IMR-90 (cell line): Measurements from ENCODE around the gene TEDC2. TPM values are rescaled to one million over a fixed set of nuclear protein-coding genes. Genes with fewer than 3 reads are reported as not detected.

Experiments used
- ATAC-seq: fragments of 200-7000 bp; cut with Tn5 transposase; 2 replicates; pipeline ENCODE4 v1.9.1; 2020; ENCODE audit warnings: low read depth, mild to moderate bottlenecking, moderate library complexity
- BruUV-seq: library from RNA; stranded (reverse); fragments of 400-500 nt; replicated peaks from 2 replicates; lab custom pipeline; 2021; lab: Mats Ljungman, UMichigan
- CTCF ChIA-PET: fragments of 300-600 bp; formaldehyde crosslinking; extraction: SDS; loops from one replicate; lab custom pipeline; 2021; ENCODE audit warnings: antibody characterized with exemption; lab: Yijun Ruan, JAX
- POLR2A ChIA-PET: fragments of 300-600 bp; sonication (Branson Sonifier 250); formaldehyde crosslinking; loops from one replicate; lab custom pipeline; 2022; ENCODE audit warnings: antibody characterized with exemption; ENCODE audit not compliant: unreplicated experiment; lab: Charles Lee
- DNase-seq: peaks from one replicate; pipeline ENCODE4 v3.0.0; 2013
- H2AFZ ChIP-seq: replicated peaks from 2 replicates; pipeline ENCODE3; 2013; ENCODE audit warnings: low read length, mild to moderate bottlenecking; ENCODE audit not compliant: poor library complexity
- H2AK5ac ChIP-seq: 2 replicates; pipeline ENCODE4 v1.6.1; 2013; ENCODE audit warnings: low read depth, low read length, inconsistent platforms
- H2AK9ac ChIP-seq: replicated peaks from 2 replicates; pipeline ENCODE3; 2013; ENCODE audit warnings: mild to moderate bottlenecking, low read depth, low read length, moderate library complexity; ENCODE audit not compliant: poor library complexity
- H2BK120ac ChIP-seq: 2 replicates; pipeline ENCODE4 v1.6.1; 2013; ENCODE audit warnings: low read depth, low read length, inconsistent platforms
- H2BK15ac ChIP-seq: 3 replicates; pipeline ENCODE4 v1.6.1; 2013; ENCODE audit warnings: low read depth, low read length, inconsistent platforms
- H2BK20ac ChIP-seq: 2 replicates; pipeline ENCODE4 v1.6.1; 2013; ENCODE audit warnings: low read depth, mild to moderate bottlenecking, inconsistent platforms, low read length, moderate library complexity
- H2BK5ac ChIP-seq: 2 replicates; pipeline ENCODE4 v1.6.1; 2013; ENCODE audit warnings: mild to moderate bottlenecking, low read depth, low read length, inconsistent platforms; ENCODE audit not compliant: poor library complexity, severe bottlenecking
- H3K14ac ChIP-seq: replicated peaks from 2 replicates; pipeline ENCODE4 v1.6.1; 2013; ENCODE audit warnings: low read depth, low read length, inconsistent platforms
- H3K18ac ChIP-seq: 2 replicates; pipeline ENCODE4 v1.6.1; 2013; ENCODE audit warnings: low read depth, low read length, control low read depth
- H3K23ac ChIP-seq: 2 replicates; pipeline ENCODE4 v1.6.1; 2013; ENCODE audit warnings: low read depth, low read length, inconsistent platforms
- H3K27ac ChIP-seq: 2 replicates; pipeline ENCODE4 v1.5.1; 2013; ENCODE audit warnings: mild to moderate bottlenecking, control low read depth, low read length; ENCODE audit not compliant: insufficient read depth
- H3K27me3 ChIP-seq: 2 replicates; pipeline ENCODE4 v1.6.1; 2013; ENCODE audit warnings: low read length; ENCODE audit not compliant: control insufficient read depth, insufficient read depth
- H3K36me3 ChIP-seq: 2 replicates; pipeline ENCODE4 v1.6.1; 2013; ENCODE audit warnings: low read length, mixed read lengths; ENCODE audit not compliant: control insufficient read depth, insufficient read depth
- H3K4ac ChIP-seq: 2 replicates; pipeline ENCODE4 v1.6.1; 2013; ENCODE audit warnings: low read depth, low read length, inconsistent platforms
- H3K4me1 ChIP-seq: 2 replicates; pipeline ENCODE4 v1.6.1; 2013; ENCODE audit warnings: low read length, mixed read lengths; ENCODE audit not compliant: control insufficient read depth, insufficient read depth
- H3K4me2 ChIP-seq: 2 replicates; pipeline ENCODE4 v1.6.1; 2013; ENCODE audit warnings: low read depth, mild to moderate bottlenecking, control low read depth, low read length, moderate library complexity
- H3K4me3 ChIP-seq: 2 replicates; pipeline ENCODE4 v1.5.1; 2013; ENCODE audit warnings: low read depth, mild to moderate bottlenecking, control low read depth, low read length, moderate library complexity; ENCODE audit not compliant: insufficient read depth
- H3K56ac ChIP-seq: 2 replicates; pipeline ENCODE4 v1.6.1; 2013; ENCODE audit warnings: low read length, inconsistent platforms; ENCODE audit not compliant: insufficient read depth; ENCODE audit errors: extremely low read depth
- H3K79me1 ChIP-seq, 2 experiments: 2 replicates each; pipeline ENCODE4 v1.6.1; 2013; ENCODE audit warnings: low read length in 2 of 2, inconsistent platforms in 1 of 2, low read depth in 1 of 2
- H3K9ac ChIP-seq: 2 replicates; pipeline ENCODE4 v1.6.1; 2013; ENCODE audit warnings: low read depth, low read length, control low read depth
- H3K9me1 ChIP-seq: 2 replicates; pipeline ENCODE4 v1.6.1; 2013; ENCODE audit warnings: low read length, inconsistent platforms; ENCODE audit not compliant: insufficient read depth
- H3K9me3 ChIP-seq: 2 replicates; pipeline ENCODE4 v1.6.1; 2013; ENCODE audit warnings: low read length; ENCODE audit not compliant: control insufficient read depth, insufficient read depth
- H4K20me1 ChIP-seq: 2 replicates; pipeline ENCODE4 v1.6.1; 2013; ENCODE audit warnings: low read length, inconsistent platforms; ENCODE audit not compliant: insufficient read depth
- H4K5ac ChIP-seq: 2 replicates; pipeline ENCODE4 v1.6.1; 2013; ENCODE audit warnings: mild to moderate bottlenecking, low read depth, low read length, control low read depth
- H4K8ac ChIP-seq, 2 experiments: 2 replicates each; pipeline ENCODE4 v1.6.1; 2013; ENCODE audit warnings: low read depth in 2 of 2, low read length in 2 of 2, control low read depth in 1 of 2, inconsistent platforms in 1 of 2
- H4K91ac ChIP-seq: 2 replicates; pipeline ENCODE4 v1.6.1; 2013; ENCODE audit warnings: low read depth, low read length, inconsistent platforms; ENCODE audit not compliant: insufficient read depth
- BHLHE40 ChIP-seq: fragments of 150-350 bp; IDR thresholded peaks from 2 replicates; pipeline ENCODE4 v1.6.1; 2016; ENCODE audit warnings: mild to moderate bottlenecking, low read depth, low read length
- CEBPB ChIP-seq: IDR thresholded peaks from 2 replicates; pipeline ENCODE4 v1.6.1; 2012; ENCODE audit warnings: low read depth, low read length, improper control_type of control experiment
- CHD1 ChIP-seq: IDR thresholded peaks from 2 replicates; pipeline ENCODE4 v1.6.1; 2012; ENCODE audit warnings: low read depth, low read length, improper control_type of control experiment
- FOS ChIP-seq: fragments of 150-350 bp; IDR thresholded peaks from 2 replicates; pipeline ENCODE4 v1.6.1; 2016; ENCODE audit warnings: low read depth, low read length
- MAFK ChIP-seq: IDR thresholded peaks from 2 replicates; pipeline ENCODE4 v1.6.1; 2012; ENCODE audit warnings: low read depth, low read length, improper control_type of control experiment
- MAZ ChIP-seq: IDR thresholded peaks from 2 replicates; pipeline ENCODE4 v1.6.1; 2012; ENCODE audit warnings: low read depth, mild to moderate bottlenecking, low read length, improper control_type of control experiment, moderate library complexity, borderline replicate concordance
- MXI1 ChIP-seq: IDR thresholded peaks from 2 replicates; pipeline ENCODE4 v1.6.1; 2012; ENCODE audit warnings: low read depth, mild to moderate bottlenecking, low read length, moderate library complexity, borderline replicate concordance
- NFE2L2 ChIP-seq: fragments of 150-350 bp; IDR thresholded peaks from 2 replicates; pipeline ENCODE4 v1.6.1; 2016; ENCODE audit warnings: low read depth, mild to moderate bottlenecking, low read length
- POLR2A ChIP-seq: IDR thresholded peaks from 2 replicates; pipeline ENCODE4 v1.6.1; 2012; ENCODE audit warnings: mild to moderate bottlenecking, low read depth, low read length
- RAD21 ChIP-seq: IDR thresholded peaks from 2 replicates; pipeline ENCODE4 v1.6.1; 2012; ENCODE audit warnings: low read length, improper control_type of control experiment
- RCOR1 ChIP-seq: IDR thresholded peaks from 2 replicates; pipeline ENCODE4 v1.6.1; 2012; ENCODE audit warnings: mild to moderate bottlenecking, low read length, improper control_type of control experiment; ENCODE audit not compliant: insufficient replicate concordance
- RFX5 ChIP-seq: IDR thresholded peaks from 2 replicates; pipeline ENCODE4 v1.8.0; 2012; ENCODE audit warnings: low read depth, mild to moderate bottlenecking, low read length, moderate library complexity
- SMC3 ChIP-seq: fragments of 150-350 bp; IDR thresholded peaks from 2 replicates; pipeline ENCODE4 v1.6.1; 2016; ENCODE audit warnings: low read depth, mild to moderate bottlenecking, antibody characterized with exemption, low read length, moderate library complexity
- WGBS, 2 experiments: methylation state at CpG; one replicate each; pipeline versions ENCODE4 v1.1.5 to v1.1.7; 2013; ENCODE audit warnings: missing lambda C conversion rate in 2 of 2; ENCODE audit not compliant: insufficient read length in 1 of 2; ENCODE audit errors: extremely low coverage in 2 of 2; 5-methylcytosine and 5-hydroxymethylcytosine counted together
- dilution Hi-C: fragments of 300-500 bp; cut with HindIII; formaldehyde crosslinking; loops from one replicate; pipeline ENCODE4 v1.14.3; 2018; ENCODE audit warnings: low sequenced_read_pairs; ENCODE audit not compliant: unreplicated experiment
- in situ Hi-C: fragments of 300-500 bp; cut with MboI; formaldehyde crosslinking; loops from 3 replicates; pipeline ENCODE4 v1.14.3; 2019; ENCODE audit warnings: low sequenced_read_pairs, inconsistent platforms, mixed read lengths
- intact Hi-C: fragments of 100-400 bp; cut with micrococcal nuclease; formaldehyde crosslinking; loops from 2 replicates; pipeline ENCODE4 v1.10.0; 2022
- polyA plus RNA-seq, 3 experiments: library from polyadenylated mRNA; depleted of rRNA; stranded (reverse); fragments of >200 nt; gene quantifications; 2 replicates each; pipeline ENCODE4 v1.2.3, GENCODE V29; 2012; ENCODE audit warnings: low replicate concordance in 1 of 3
- total RNA-seq: library from RNA; depleted of rRNA; stranded (reverse); fragments of >200 nt; gene quantifications from 2 replicates; pipeline ENCODE4 v1.2.3, GENCODE V29; 2012
- TF ChIP-seq, protein P1 (sequence below): conservative IDR thresholded peaks from 2 replicates; pipeline ENCODE4 v1.5.1; 2012; ENCODE audit warnings: mild to moderate bottlenecking, low read depth, low read length, improper control_type of control experiment
- TF ChIP-seq, protein P2 (sequence below): fragments of 150-350 bp; IDR thresholded peaks from 2 replicates; pipeline ENCODE4 v1.6.1; 2016; ENCODE audit warnings: low read depth, mild to moderate bottlenecking, low read length, moderate library complexity, borderline replicate concordance
- TF ChIP-seq, protein P3 (sequence below): fragments of 150-350 bp; IDR thresholded peaks from 2 replicates; pipeline ENCODE4 v1.6.1; 2017; ENCODE audit warnings: mild to moderate bottlenecking, antibody characterized with exemption, low read length, low read depth

Gene TEDC2
- total and polyA plus RNA-seq, 2 of the 4 experiments (the other 2 are of a cell fraction) = 3.6 to 7.3 TPM

DNA sequence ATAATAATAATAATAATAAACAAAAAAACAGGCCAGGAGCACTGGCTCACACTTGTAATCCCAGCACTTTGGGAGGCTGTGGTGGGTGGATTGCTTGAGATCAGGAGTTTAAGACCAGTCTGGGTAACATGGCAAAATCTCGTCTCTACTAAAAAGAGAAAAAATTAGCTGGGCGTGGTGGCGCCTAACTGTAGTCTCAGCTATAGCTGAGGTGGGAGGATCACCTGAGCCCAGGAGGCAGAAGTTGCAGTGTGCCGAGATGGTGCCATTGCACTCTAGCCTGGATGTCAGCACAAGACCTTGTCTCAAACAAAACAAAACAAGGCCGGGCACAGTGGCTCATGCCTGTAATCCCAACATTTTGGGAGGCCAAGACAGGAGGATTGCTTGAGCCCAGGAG lies 35.1 kb downstream of the TEDC2 start:
- ChIA-PET CTCF (no interaction called here), POLR2A (no interaction called here)
- Histone ChIP-seq H4K5ac (no peak overlapping the region), H2AK5ac (no peak overlapping the region), H3K4me3 (no peak overlapping the region), H3K14ac (no peak overlapping the region), H3K23ac (no peak overlapping the region), H3K9me3 (no peaks in the 10 kb centered on the region), H3K18ac (no peak overlapping the region), H3K9ac (no peak overlapping the region), H2BK20ac (no peak overlapping the region), H3K9me1 (no peaks in the 10 kb centered on the region), H4K91ac (no peak overlapping the region), H3K79me1 (peaks cover 3 to 20% of the 10 kb centered on the region in 2 experiments), H3K4me2 (no peak overlapping the region), H4K20me1 (peaks cover 11% of the 10 kb centered on the region; the same call in 1 of the 2 replicates), H2BK120ac (no peak overlapping the region), H2AK9ac (no peak overlapping the region), H3K4me1 (no peaks in the 10 kb centered on the region; the same call in 1 of the 2 replicates), H3K27ac (no peak overlapping the region), H3K4ac (no peak overlapping the region), H3K36me3 (peaks cover 21% of the 10 kb centered on the region; the same call in 1 of the 2 replicates), H4K8ac (no peak overlapping the region), H3K56ac (no peak overlapping the region), H2BK15ac (no peak overlapping the region), H2AFZ (no peak overlapping the region), H2BK5ac (no peak overlapping the region), H3K27me3 (no peaks in the 10 kb centered on the region)
- no peak for ATAC-seq
- BruUV-seq = no TSS peak
- intact Hi-C loops = no loop called here
- WGBS, 2 experiments = 87% methylated on average over 4 of the region's 5 CpGs; no CpG with 5 or more reads in 1 of the 2 experiments
- in situ Hi-C loops = loop anchor here (5.0 kb wide), 1 partner anchor 153 kb away; the partner anchor contains the start of gene ABCA3
- TF ChIP-seq, protein P1, sequence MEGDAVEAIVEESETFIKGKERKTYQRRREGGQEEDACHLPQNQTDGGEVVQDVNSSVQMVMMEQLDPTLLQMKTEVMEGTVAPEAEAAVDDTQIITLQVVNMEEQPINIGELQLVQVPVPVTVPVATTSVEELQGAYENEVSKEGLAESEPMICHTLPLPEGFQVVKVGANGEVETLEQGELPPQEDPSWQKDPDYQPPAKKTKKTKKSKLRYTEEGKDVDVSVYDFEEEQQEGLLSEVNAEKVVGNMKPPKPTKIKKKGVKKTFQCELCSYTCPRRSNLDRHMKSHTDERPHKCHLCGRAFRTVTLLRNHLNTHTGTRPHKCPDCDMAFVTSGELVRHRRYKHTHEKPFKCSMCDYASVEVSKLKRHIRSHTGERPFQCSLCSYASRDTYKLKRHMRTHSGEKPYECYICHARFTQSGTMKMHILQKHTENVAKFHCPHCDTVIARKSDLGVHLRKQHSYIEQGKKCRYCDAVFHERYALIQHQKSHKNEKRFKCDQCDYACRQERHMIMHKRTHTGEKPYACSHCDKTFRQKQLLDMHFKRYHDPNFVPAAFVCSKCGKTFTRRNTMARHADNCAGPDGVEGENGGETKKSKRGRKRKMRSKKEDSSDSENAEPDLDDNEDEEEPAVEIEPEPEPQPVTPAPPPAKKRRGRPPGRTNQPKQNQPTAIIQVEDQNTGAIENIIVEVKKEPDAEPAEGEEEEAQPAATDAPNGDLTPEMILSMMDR = no peak
- TF ChIP-seq RCOR1 (no peak), RAD21 (no peak), CEBPB (no peak), BHLHE40 (no peak), SMC3 (no peak), MAZ (no peak), NFE2L2 (no peak), CHD1 (no peak), FOS (no peak), POLR2A (no peak), MAFK (no peak), MXI1 (no peak), RFX5 (no peak)
- TF ChIP-seq, protein P2, sequence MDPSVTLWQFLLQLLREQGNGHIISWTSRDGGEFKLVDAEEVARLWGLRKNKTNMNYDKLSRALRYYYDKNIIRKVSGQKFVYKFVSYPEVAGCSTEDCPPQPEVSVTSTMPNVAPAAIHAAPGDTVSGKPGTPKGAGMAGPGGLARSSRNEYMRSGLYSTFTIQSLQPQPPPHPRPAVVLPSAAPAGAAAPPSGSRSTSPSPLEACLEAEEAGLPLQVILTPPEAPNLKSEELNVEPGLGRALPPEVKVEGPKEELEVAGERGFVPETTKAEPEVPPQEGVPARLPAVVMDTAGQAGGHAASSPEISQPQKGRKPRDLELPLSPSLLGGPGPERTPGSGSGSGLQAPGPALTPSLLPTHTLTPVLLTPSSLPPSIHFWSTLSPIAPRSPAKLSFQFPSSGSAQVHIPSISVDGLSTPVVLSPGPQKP = no peak
- TF ChIP-seq, protein P3, sequence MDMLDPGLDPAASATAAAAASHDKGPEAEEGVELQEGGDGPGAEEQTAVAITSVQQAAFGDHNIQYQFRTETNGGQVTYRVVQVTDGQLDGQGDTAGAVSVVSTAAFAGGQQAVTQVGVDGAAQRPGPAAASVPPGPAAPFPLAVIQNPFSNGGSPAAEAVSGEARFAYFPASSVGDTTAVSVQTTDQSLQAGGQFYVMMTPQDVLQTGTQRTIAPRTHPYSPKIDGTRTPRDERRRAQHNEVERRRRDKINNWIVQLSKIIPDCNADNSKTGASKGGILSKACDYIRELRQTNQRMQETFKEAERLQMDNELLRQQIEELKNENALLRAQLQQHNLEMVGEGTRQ = no peak
- no peak for DNase-seq
- dilution Hi-C loops = no loop called here
